GM23248 (cell line): Measurements from ENCODE around the gene S100A4.

ENCODE experiments used
- EZH2 ChIP-seq: fragments of 200-600 bp; sonication (generic); IDR thresholded peaks from 2 replicates; pipeline ENCODE4 v1.6.1; 2018; ENCODE audit warnings: antibody characterized with exemption, mild to moderate bottlenecking; ENCODE audit not compliant: insufficient read depth, poor library complexity, severe bottlenecking
- EZH2phosphoT487 ChIP-seq: fragments of 200-600 bp; sonication (generic); IDR thresholded peaks from 2 replicates; pipeline ENCODE4 v1.6.1; 2018; ENCODE audit warnings: antibody characterized with exemption, moderate library complexity, mild to moderate bottlenecking, low read depth; ENCODE audit not compliant: insufficient read depth

- TF ChIP-seq EZH2phosphoT487: no peak
- TF ChIP-seq EZH2: no peak
Measured at GRCh38 chr1:153539395-153540093, 6.1 kb downstream of the S100A4 start.
